Kidney epithelial cell (primary cell): ENCODE results near the gene TKT. TPM values are rescaled to one million over a fixed set of nuclear protein-coding genes. Genes with fewer than 3 reads are reported as not detected.
"Not testable (repeated sequence)": the region's sequence is repeated elsewhere in the genome, so short reads cannot be mapped to it uniquely, and the experiment has no call there.

ENCODE experiments used
- DNase-seq: peaks from one replicate; pipeline ENCODE4 v3.0.0-alpha.2; 2010; ENCODE audit warnings: low read depth
- H3K27me3 ChIP-seq: 2 replicates; pipeline ENCODE4 v1.6.0; 2011; ENCODE audit warnings: low read length; ENCODE audit not compliant: control insufficient read depth, insufficient read depth
- H3K36me3 ChIP-seq: 2 replicates; pipeline ENCODE4 v1.5.1; 2011; ENCODE audit warnings: low read length; ENCODE audit not compliant: control insufficient read depth, insufficient read depth
- H3K4me3 ChIP-seq: 2 replicates; pipeline ENCODE4 v1.5.1; 2011; ENCODE audit warnings: low read depth, mild to moderate bottlenecking, control low read depth, low read length
- total RNA-seq: library from RNA; depleted of rRNA; stranded (reverse); fragments of >200 nt; gene quantifications from 2 replicates; pipeline ENCODE4 v1.2.3, GENCODE V29; 2015
- TF ChIP-seq, protein P1 (sequence below): IDR thresholded peaks from 2 replicates; pipeline ENCODE4 v1.5.1; 2011; ENCODE audit warnings: mild to moderate bottlenecking, moderate library complexity, low read length, control low read depth, inconsistent platforms; ENCODE audit not compliant: insufficient read depth, poor library complexity, severe bottlenecking

The TKT gene
- total RNA-seq, 1 donor from 2014 or later: 373 TPM

DNA sequence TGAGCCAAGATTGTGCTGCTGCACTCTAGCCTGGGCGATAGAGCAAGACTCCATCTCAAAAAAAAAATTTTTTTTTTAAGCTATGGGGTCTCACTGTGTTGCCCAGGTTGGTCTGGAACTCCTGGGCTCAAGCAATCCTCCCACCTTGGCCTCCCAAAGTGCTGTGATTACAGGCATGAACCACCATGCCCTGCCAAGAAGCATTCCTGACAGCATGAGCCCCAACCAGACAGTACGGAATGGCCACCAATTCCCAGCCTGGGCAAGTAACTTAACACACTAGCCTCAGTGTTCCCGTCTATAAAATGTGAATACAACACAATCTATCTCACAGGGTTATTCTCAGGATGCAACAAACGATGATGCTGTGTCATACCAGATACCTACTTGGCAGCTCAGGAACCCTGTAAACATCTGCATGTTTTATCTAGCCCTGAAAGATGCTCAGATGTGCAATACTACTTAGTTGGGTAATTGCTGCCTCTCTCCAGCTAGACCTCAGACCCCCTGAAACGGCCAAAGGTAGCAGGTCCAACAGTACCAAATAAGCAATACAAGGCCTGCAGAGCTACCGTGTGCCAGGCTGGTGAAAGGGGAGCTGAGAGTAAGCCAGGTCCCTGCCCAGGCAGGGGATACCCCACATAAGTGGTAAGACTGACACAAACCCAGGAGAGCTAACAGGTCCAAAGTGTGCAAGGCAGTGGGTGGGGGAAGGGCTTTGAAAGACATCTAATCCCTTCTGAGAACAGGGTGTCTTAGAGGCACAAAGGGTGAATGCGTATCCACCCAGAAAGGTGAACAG lies 1.9 kb downstream of the TKT start:
- TF ChIP-seq, protein P1, sequence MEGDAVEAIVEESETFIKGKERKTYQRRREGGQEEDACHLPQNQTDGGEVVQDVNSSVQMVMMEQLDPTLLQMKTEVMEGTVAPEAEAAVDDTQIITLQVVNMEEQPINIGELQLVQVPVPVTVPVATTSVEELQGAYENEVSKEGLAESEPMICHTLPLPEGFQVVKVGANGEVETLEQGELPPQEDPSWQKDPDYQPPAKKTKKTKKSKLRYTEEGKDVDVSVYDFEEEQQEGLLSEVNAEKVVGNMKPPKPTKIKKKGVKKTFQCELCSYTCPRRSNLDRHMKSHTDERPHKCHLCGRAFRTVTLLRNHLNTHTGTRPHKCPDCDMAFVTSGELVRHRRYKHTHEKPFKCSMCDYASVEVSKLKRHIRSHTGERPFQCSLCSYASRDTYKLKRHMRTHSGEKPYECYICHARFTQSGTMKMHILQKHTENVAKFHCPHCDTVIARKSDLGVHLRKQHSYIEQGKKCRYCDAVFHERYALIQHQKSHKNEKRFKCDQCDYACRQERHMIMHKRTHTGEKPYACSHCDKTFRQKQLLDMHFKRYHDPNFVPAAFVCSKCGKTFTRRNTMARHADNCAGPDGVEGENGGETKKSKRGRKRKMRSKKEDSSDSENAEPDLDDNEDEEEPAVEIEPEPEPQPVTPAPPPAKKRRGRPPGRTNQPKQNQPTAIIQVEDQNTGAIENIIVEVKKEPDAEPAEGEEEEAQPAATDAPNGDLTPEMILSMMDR: no peak
- DNase-seq: no peak
- H3K27me3 ChIP-seq: no peaks in the 10 kb centered on the region
- peak overlapping the region; percentile 90 for H3K4me3 ChIP-seq
- peaks cover 2% of the 10 kb centered on the region for H3K36me3 ChIP-seq

DNA sequence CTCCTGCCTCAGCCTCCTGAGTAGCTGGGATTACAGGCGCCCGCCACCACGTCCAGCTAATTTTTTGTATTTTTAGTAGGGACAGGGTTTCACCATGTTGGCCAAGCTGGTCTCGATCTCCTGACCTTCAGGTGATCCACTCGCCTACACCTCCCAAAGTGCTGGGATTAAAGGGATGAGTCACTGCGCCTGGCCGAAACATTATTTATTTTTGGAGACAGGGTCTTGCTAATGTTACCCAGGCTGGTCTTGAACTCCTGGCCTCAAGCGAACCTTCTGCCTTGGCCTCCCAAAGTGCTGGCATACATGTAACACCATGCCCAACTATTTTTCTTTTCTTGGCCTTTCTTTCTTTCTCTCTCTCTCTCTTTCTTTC lies 2.9 kb downstream of the TKT start:
- not testable (repeated sequence) for H3K36me3 ChIP-seq, H3K4me3 ChIP-seq

DNA sequence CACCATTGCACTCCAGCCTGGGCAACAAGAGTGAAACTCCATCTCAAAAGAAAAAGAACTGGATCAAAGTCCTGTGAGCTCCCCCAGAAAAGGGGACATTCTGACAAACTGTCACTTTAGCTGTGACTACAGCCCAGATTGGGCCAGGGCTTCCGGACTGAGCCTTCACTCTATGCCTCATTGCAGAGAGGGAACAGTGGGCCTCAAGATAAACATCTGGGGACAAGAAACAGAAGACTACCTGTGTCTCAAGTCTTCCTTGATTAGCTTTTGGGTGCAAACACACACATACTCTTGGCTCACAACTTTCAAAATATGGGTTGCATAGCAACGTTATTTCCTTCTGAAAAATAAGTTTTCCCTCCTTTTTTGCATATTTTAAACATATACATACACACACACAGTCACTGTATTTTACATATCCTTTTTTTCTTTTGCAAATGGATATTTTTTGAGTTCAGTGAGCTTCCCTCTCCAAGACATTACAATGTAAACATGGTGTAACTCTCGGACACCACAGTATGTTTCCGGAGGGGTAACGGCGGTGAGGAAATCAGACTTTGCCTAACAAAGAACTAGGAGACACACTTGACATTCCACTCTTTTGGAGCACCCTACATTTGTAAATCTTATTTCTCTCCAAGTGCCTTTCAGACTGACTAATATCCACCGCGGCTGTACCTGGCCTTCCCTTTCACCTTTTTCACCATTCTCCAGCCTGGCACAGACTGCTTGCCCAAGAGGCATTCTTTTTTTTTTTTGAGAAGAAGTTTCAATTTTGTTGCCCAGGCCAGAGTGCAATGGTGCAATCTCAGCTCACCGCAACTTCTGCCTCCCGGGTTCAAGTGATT lies 3.5 kb downstream of the TKT start:
- Histone ChIP-seq H3K27me3 (no peaks in the 10 kb centered on the region), H3K36me3 (peaks cover 2% of the 10 kb centered on the region), H3K4me3 (no peak overlapping the region)
- no peak for DNase-seq
- TF ChIP-seq, protein P1: no peak

More for the DNA sequence above, 2.9 kb downstream of the TKT start:
- not testable (repeated sequence) for H3K27me3 ChIP-seq, DNase-seq

DNA sequence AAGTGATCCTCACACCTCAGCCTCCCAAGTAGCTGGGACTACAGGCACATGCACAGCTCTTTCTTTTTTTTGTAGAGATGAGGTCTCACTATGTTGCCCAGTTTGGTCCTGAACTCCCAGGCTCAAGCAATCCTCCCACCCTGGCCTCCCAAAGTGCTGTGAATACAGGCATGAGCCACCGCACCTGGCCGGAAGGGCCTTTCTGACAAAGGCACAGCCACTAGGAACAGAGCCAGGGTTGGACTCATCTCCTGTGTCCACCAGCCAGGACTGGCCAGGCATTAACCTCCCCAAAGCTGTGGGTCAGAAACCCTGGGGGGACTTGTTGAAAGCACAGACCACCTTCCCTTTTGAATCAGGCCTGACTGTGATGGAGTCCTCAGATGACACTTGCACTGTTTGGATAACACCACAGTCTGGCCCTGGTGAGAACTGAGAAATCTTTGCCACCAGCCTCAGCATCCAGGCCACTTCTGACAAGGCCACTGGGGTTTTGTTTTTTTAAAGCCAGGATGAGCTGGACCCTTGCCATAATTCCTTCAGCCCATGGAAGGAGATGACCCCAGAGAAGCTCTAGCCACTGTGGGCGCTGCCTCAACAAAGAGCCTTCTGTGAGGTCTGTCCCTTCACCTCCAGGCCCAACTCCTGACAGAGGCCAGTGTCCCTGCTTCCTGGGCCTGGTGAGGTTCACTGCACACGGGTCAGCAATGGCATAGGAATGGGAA lies 4.8 kb downstream of the TKT start:
- Histone ChIP-seq H3K27me3 (no peaks in the 10 kb centered on the region), H3K4me3 (no peak overlapping the region), H3K36me3 (peaks cover 2% of the 10 kb centered on the region)
- TF ChIP-seq, protein P1: no peak
- DNase-seq: no peak

DNA sequence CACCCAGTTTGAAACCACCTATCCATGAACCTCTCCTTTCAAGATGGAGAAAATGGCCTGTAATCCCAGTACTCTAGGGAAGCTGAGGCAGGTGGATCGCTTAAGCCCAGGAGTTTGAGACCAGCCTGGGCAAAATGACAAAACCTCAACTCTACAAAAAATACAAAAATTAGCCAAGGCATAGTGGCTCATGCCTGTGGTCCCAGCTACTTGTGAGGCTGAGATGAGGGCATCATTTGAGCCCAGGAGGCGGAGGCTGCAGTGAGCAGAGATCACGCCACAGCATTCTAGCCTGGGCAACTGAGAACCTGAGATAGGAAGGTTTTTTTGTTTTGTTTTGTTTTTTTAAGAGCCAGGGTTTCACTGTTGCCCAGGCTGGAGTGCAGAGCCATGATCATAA lies 5.4 kb downstream of the TKT start:
- TF ChIP-seq, protein P1: no peak
- no peaks in the 10 kb centered on the region for H3K27me3 ChIP-seq
- no peak for DNase-seq

DNA sequence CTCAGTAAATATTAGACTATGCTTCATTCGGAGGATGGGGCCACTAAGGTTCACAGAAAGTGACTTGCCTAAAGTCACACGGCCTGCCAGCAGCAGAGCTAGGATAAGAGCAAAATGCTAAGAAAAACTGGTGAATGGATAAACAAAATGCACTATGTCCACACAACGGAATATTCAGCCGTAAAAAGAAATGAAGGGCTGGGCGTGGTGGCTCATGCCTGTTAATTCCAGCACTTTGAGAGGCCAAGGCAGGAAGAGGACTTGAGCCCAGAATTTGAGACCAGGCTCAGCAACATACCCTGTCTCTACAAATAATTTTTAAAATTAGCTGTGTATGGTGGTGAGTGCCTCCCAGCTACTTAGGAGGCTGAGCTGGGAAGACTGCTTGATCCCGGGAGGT lies 7.7 kb downstream of the TKT start:
- Histone ChIP-seq H3K27me3 (no peaks in the 10 kb centered on the region), H3K4me3 (no peak overlapping the region), H3K36me3 (peaks cover 2% of the 10 kb centered on the region)
- TF ChIP-seq, protein P1: no peak
- no peak for DNase-seq

More for the DNA sequence above, 5.4 kb downstream of the TKT start:
- Histone ChIP-seq H3K36me3 (peaks cover 2% of the 10 kb centered on the region), H3K4me3 (no peak overlapping the region)
